Epidermal melanocyte (primary cell): ENCODE data around the gene PROSER3.

Experiments used
- DNase-seq: peaks from one replicate; pipeline ENCODE4 v3.0.0; 2011; ENCODE audit warnings: low spot score; ENCODE audit not compliant: insufficient read length

The PROSER3 gene

DNA sequence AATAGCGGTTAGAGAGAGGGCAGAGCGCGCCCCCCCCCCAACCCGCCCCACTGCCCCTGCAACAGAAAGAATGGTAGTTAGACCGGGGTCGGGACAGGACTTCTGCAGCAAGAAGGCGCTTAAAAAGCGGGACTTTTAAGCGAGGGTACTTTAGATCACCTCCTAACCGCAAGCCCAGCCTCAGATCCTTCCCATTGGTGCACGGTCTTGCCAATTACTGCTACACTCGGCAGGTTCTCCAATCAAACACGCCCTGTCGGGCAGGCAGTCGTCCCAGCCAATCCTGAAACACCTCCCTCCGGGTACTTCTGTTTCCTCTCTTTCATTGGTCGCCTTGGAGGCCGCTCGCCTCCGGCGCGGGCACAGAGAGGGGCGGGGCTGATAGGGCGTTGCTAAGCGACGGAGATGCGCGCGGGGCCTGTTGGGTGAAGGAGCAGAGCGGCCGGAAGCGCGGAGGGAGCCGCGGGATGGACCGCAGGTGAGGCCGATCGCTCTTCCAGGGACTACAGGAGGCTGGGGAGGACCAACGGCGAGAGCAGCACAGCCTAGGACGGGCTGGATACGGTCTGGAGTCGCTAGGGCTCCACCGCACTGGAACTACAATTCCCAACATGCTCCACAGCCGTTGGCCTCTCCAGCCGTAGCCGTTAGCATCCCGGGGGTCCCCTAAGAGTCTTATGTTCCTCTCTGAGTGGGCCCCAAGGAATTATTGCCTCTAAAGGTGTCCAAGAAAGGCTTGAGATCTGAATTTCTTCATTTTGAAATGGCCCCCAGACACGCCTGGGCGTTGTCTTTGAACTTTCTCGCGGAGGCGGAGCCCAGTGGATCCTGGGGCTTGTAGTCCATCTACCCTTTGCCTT is at the start of gene PROSER3:
Gene PROSER3, plus strand, starts transcription at position 428 of the 860 bp plus-strand sequence. Its CDS starts 40 bp downstream, at position 468.
- DNase-seq: peak; percentile 96

GRCh38 chr19:35708391-35708790 is 49.6 kb upstream of the PROSER3 start:
- no peak for DNase-seq

DNA sequence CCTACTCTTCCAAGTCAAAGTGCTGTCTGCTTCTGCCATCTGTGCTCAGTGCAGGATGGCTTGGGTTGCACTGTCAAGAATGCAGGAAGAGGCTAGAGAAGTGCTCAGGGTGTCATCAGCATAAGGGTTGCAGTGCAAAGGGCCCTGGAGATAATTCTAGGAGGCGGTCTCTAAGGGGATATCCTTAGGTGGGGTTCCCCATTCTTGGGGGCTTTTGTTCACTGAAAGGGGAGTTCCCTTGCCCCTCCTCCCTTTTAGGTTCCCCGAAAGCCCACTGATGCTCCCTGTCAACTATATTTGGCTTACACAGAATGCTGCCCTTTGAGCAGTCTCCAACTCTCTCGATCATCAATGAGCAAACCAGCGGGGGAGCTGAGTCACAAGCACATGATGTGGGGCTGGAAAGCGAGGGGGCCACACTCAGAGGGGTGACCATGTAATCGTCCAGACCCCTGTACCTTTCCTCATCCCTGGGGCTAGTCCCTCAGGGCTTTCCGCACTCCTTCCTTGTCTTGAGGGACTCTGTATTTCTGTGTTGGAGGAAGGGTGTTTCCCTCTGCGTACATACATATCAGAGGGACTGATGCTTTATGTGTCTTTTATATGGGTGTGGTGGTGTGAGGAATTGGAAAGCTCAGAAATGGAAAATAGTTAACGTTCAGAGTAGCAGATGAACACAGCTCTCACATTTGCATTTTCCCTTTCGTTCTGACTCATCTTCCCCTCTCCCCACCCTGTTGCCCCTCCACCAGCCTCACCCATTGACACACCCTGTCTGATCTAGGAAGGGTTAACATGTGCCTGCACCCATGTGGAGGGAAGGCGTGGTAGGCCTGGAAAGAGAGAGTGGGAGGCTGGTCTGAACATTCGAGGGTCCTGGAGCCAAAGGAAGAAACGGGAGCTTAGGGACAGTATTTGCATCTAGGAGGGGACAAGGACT is 46.9 kb upstream of the PROSER3 start:
- no peak for DNase-seq

DNA sequence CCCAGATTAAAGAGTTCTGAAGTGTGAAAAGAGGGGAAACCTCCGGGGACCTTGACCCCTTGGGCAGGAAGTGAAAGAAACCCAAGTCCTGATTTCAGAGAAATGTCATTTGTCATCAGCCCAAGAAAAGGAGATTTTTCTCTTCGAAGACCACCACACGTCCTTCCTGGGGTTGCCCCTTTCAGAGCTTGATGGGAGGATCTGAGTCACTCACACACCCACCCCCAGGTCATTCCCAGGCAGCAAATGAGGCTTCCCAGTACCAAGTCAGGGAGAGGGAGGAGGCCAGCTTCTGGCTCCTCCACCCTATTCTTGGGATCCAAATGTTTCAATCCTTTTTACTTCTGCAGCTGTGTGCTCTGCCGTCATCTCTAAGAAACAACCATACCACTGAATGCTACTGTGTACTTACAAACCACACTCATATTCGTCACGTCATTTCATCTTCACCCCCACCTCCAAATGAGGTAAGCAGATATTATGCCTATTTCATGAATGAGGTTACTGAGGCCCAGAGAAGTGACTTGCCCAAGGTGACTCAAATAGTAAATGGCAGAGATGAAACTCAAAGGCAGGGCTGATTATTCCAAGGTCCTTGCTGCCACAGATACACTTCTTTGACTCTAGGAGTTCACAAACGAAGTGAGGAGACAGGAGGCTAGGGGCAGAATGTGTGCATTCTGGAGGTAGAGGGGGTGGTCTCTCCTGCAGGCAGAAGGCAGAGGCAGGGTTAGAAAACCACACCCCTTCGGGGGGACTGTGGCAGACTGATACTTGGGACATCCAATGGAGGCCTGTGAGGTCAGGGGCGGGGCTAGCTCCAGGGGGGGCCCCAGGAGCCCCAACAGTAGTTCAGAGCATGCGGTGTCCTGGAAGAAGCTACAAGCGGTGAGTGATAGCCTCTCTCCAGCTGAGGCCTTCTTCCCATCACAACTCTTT is 45.1 kb upstream of the PROSER3 start:
- DNase-seq: peak; percentile 12

DNA sequence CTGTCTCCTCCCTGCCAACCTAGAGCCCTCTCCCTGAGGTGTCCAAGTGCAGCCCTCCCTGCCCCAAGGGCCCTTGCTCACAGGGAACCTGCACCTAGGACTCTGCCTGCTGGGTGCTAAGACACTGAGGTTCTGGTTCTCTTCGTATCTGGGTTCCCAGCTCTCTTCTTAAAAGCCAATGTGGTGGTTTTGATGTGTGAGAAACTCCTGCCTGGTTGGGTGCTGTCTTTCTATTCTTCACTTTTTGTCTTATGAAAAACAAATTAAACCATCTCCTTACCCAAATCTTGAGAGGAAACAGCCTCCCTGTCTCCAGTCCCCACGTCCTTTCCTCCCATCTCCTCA is 44.5 kb upstream of the PROSER3 start:
- DNase-seq: no peak

DNA sequence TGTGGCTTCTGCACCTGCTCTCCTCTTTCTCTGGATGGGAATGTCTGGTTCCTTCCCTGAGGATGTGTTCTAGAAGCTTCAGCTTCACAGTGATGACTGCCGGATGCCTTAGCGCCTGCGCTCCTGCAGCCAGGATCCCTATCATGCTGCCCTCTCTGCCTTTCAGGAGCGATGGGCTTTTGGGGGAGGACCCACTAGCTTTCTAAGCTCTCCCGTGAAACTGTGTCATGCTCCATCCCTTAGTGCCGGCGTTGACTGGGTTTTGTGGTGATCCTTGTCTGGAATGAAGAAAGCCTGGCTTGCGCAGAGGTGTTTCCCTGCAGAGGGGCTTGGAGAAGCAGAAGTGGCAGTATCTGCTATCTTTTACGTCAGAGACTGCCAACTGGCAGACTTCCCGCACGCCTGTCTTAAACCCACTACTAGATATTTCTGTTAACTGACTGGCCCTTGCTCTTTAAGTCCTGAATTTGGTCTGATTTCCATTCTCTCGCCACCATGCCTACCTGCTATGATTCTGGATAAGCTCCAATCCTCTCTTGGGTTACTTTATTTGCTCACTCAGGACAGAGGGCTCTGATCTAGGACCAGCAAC is 44.0 kb upstream of the PROSER3 start:
- peak; percentile 5 for DNase-seq

DNA sequence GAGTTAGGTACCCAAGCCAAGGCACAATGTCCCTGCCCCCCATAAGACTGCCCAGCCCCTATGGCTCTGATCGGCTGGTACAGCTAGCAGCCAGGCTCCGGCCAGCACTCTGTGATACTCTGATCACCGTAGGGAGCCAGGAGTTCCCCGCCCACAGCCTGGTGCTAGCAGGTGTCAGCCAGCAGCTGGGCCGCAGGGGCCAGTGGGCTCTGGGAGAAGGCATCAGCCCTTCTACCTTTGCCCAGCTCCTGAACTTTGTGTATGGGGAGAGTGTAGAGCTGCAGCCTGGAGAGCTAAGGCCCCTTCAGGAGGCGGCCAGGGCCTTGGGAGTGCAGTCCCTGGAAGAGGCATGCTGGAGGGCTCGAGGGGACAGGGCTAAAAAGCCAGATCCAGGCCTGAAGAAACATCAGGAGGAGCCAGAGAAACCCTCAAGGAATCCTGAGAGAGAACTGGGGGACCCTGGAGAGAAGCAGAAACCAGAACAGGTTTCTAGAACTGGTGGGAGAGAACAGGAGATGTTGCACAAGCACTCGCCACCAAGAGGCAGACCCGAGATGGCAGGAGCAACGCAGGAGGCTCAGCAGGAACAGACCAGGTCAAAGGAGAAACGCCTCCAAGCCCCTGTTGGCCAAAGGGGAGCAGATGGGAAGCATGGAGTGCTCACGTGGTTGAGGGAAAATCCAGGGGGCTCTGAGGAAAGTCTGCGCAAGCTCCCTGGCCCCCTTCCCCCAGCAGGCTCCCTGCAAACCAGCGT is 43.2 kb upstream of the PROSER3 start:
- no peak for DNase-seq

- no peak for DNase-seq
These were observed 42.6 kb upstream of the PROSER3 start for GRCh38 chr19:35715355-35715809.

DNA sequence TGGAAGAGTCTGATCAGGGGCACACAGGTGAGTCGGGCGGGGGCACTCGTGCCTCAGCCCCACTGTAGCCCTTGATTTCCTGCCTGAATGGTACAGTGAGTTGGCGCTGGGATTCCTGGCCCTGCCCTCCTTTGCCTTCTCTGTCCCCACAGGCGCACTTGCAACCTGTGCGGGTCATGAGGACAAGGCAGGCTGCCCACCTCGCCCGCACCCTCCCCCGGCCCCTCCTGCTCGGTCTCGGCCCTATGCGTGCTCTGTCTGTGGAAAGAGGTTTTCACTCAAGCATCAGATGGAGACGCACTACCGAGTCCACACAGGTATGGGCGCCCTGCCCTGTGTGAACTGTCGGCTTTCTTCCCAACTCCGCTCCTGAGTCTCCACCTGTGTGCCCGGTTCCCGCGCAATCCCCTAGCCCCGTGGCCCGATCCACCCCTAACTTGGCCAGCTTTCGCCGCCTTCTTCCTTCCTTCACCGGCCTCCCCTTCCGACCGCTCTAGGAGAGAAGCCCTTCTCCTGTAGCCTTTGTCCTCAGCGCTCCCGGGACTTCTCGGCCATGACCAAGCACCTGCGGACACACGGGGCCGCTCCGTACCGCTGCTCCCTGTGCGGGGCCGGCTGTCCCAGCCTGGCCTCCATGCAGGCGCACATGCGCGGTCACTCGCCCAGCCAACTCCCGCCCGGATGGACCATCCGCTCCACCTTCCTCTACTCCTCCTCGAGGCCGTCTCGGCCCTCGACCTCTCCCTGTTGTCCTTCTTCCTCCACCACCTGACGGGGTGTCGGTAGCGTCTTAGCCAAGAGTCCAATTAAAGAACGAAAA is 41.8 kb upstream of the PROSER3 start:
- DNase-seq: peak; percentile 57

DNA sequence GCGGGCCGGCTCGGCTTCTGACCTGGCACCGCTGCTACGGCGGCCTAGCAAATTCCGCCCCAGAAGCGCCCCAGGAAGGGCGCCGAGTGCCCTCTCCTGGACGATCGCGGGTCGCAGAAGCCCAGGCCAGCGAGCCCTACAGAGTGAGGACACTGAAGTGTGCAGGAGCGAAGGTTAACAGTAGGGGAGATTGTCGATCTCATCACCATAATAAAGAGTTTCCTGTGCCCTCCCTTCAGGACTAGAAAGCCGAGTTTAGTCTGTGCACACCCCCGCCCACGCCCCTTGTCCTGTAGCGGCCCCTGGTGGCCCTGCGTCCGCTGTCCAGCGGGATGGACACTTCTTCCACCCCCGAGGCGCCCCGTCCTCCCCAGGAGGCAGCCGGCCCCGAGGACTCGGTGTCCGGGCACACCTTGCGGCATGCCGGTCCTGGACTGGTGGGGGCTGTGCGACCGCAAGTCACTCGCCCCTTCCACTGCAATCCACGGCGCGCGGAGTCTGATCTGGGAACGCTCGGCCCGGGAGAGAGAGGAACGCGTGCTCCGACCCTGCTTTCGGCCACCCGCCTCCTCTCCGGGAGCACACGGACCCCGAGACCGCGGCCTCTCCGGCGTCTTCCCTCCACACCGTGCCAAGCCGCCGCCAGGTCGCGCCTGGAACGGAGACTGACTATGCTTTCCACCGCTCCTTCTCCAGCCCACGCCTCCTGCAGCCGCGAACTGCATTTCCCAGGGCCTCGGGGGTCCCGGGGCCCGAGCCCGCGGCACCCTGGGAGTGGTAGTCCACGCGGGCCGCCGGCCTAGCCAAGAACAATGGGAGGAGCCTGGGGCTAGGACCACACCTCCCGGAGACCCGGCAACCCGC is 40.9 kb upstream of the PROSER3 start:
- peak; percentile 99 for DNase-seq

DNA sequence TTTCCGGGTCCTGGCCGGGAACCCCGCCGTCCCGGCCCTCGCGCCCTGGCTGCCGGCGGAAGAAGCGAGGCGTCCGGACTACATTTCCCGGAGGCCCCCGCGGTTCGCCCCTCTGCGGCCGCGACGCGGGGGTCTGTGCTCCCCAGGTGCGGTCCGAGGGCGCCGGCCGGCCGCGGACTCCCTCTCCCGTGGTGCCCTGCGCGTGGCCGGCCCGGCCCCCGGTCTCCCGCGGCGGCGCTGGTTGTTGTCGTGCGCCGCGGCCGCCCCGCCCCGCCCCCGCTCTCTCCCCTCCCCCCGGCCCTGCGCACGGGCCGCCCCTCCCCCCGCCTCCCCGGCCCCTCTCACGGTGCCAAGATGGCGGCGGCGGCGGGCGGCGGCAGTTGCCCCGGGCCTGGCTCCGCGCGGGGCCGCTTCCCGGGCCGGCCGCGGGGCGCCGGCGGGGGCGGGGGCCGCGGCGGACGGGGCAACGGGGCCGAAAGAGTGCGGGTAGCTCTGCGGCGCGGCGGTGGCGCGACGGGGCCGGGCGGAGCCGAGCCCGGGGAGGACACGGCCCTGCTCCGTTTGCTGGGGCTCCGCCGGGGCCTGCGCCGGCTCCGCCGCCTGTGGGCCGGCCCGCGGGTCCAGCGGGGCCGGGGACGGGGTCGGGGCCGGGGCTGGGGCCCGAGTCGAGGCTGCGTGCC is 40.2 kb upstream of the PROSER3 start, which contains the start of gene KMT2B:
Gene KMT2B, plus strand, starts transcription at position 339 of the 680 bp plus-strand sequence. Its CDS starts 16 bp downstream, at position 355.
- peak; percentile 98 for DNase-seq

DNA sequence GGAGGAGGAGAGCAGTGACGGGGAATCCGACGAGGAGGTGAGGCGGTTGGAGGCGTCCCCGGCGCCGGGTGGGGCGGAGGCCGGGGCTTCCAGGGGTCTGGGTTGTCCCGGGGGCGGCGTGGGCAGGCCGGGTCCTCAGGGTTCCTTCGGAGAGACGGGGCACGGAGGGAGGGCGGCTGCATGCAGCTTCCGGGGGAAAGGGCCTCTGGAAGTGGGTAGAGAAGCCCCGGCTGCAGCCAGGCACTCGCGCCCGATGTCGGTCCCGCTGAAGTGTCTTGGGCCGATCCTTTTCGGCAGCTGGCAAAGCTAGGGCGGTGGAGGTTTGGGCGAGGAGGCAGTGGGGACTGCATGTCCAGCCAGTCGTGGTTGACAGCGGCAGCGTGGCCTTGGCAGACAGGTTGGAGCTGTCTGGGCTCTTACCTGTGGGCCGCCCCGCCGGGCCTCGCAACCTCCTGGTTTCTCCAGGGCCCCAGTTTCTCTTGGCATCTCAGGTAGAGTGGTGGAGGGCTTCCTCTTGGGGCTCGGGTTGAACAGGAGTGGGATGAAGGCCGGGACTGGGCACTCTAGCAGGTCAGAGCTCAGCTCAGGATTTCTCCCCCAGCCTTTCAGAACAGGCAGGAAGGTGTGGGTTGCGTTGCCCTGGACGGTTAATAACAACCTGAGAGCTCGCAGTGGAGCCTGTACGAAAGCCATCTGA is 39.5 kb upstream of the PROSER3 start:
- peak; percentile 57 for DNase-seq

- DNase-seq: peak; percentile 12
These were observed 38.4 kb upstream of the PROSER3 start for GRCh38 chr19:35719402-35720162.

GRCh38 chr19:35720163-35720524 is 37.8 kb upstream of the PROSER3 start:
- DNase-seq: no peak

- DNase-seq: no peak
These were observed 37.3 kb upstream of the PROSER3 start for GRCh38 chr19:35720648-35721047.

GRCh38 chr19:35721374-35721773 is 36.6 kb upstream of the PROSER3 start:
- DNase-seq: peak; percentile 13
